Large intestine (tissue), 3 donors: ENCODE measurements around the gene XRCC2. TPM values are rescaled to one million over a fixed set of nuclear protein-coding genes. Genes with fewer than 3 reads are reported as not detected.
A peak's percentile ranks its signal among the peaks of the same experiment; 100 is the strongest.
"Not testable (repeated sequence)": the region's sequence is repeated elsewhere in the genome, so short reads cannot be mapped to it uniquely, and the experiment has no call there.

Source experiments
- DNase-seq, 2 donors: peaks; one replicate each; pipeline versions ENCODE4 v3.0.0 to v3.0.0-alpha.2; 2013
- H3K27ac ChIP-seq: one replicate; pipeline ENCODE4 v1.5.1; 2013; ENCODE audit warnings: low read length
- H3K27me3 ChIP-seq: 2 replicates; pipeline ENCODE4 v1.6.1; 2013; ENCODE audit warnings: low read length; ENCODE audit not compliant: control insufficient read depth, insufficient read depth
- H3K36me3 ChIP-seq: 2 replicates; pipeline ENCODE4 v1.6.1; 2013; ENCODE audit warnings: low read length; ENCODE audit not compliant: control insufficient read depth, insufficient read depth
- H3K4me1 ChIP-seq: one replicate; pipeline ENCODE4 v1.6.1; 2013; ENCODE audit warnings: low read length; ENCODE audit not compliant: control insufficient read depth, insufficient read depth
- H3K4me3 ChIP-seq: one replicate; pipeline ENCODE4 v1.5.1; 2013; ENCODE audit warnings: low read length
- H3K9me3 ChIP-seq: one replicate; pipeline ENCODE4 v1.6.1; 2013; ENCODE audit warnings: mild to moderate bottlenecking, low read depth, low read length, moderate library complexity; ENCODE audit not compliant: control insufficient read depth
- WGBS: methylation state at CpG from one replicate; pipeline ENCODE4 v1.1.5; 2013; ENCODE audit warnings: low lambda C conversion rate; ENCODE audit not compliant: insufficient coverage; 5-methylcytosine and 5-hydroxymethylcytosine counted together
- polyA plus RNA-seq: library from polyadenylated mRNA; unstranded; fragments of 120-200 nt; gene quantifications from one replicate; pipeline ENCODE4 v1.2.1, GENCODE V29; 2013

Gene XRCC2
- polyA plus RNA-seq, 1 donor: 6.0 TPM

- Histone ChIP-seq H3K27ac (peak overlapping the region; percentile 79), H3K27me3 (no peaks in the 10 kb centered on the region), H3K9me3 (no peaks in the 10 kb centered on the region), H3K4me3 (no peak overlapping the region), H3K36me3 (no peaks in the 10 kb centered on the region), H3K4me1 (peaks cover 11% of the 10 kb centered on the region)
- no CpG with 5 or more reads among the region's 4 CpGs for WGBS
- peak; percentile 72 to 88 for DNase-seq
These were observed 11.3 kb downstream of the XRCC2 start for GRCh38 chr7:152664636-152665035.

- peak; percentile 66 to 83 for DNase-seq
- H3K9me3 ChIP-seq: no peaks in the 10 kb centered on the region
- peak overlapping the region; percentile 79 for H3K27ac ChIP-seq
- peaks cover 11% of the 10 kb centered on the region for H3K4me1 ChIP-seq
- no CpG with 5 or more reads among the region's 2 CpGs for WGBS
- no peak overlapping the region for H3K4me3 ChIP-seq
- H3K36me3 ChIP-seq: no peaks in the 10 kb centered on the region
- H3K27me3 ChIP-seq: no peaks in the 10 kb centered on the region
These were observed 12.0 kb downstream of the XRCC2 start for GRCh38 chr7:152663931-152664330.

GRCh38 chr7:152663148-152663740 lies 12.7 kb downstream of the XRCC2 start:
- no peaks in the 10 kb centered on the region for H3K36me3 ChIP-seq
- 100% methylated on average over 1 of the region's 11 CpGs for WGBS
- no peaks in the 10 kb centered on the region for H3K9me3 ChIP-seq
- no peaks in the 10 kb centered on the region for H3K27me3 ChIP-seq
- peak overlapping the region; percentile 79 for H3K27ac ChIP-seq
- DNase-seq: no peak
- H3K4me3 ChIP-seq: no peak overlapping the region
- H3K4me1 ChIP-seq: peaks cover 11% of the 10 kb centered on the region

- no peak overlapping the region for H3K4me3 ChIP-seq
- no peaks in the 10 kb centered on the region for H3K36me3 ChIP-seq
- no peak overlapping the region for H3K27ac ChIP-seq
- H3K9me3 ChIP-seq: no peaks in the 10 kb centered on the region
- H3K27me3 ChIP-seq: no peaks in the 10 kb centered on the region
- H3K4me1 ChIP-seq: peaks cover 11% of the 10 kb centered on the region
- DNase-seq: peak in 1 of 2 donors; percentile 25
- no CpG with 5 or more reads among the region's 1 CpG for WGBS
These were observed 14.5 kb downstream of the XRCC2 start for GRCh38 chr7:152661479-152661878.

- Histone ChIP-seq H3K4me3 (no peak overlapping the region), H3K27me3 (no peaks in the 10 kb centered on the region), H3K36me3 (no peaks in the 10 kb centered on the region), H3K9me3 (no peaks in the 10 kb centered on the region), H3K27ac (no peak overlapping the region), H3K4me1 (peaks cover 10% of the 10 kb centered on the region)
- WGBS: no CpG with 5 or more reads among the region's 7 CpGs
- no peak for DNase-seq
These were observed 15.9 kb downstream of the XRCC2 start for GRCh38 chr7:152660021-152660420.

- Histone ChIP-seq H3K4me3 (no peak overlapping the region), H3K9me3 (no peaks in the 10 kb centered on the region), H3K27ac (no peak overlapping the region), H3K4me1 (no peaks in the 10 kb centered on the region), H3K36me3 (no peaks in the 10 kb centered on the region), H3K27me3 (no peaks in the 10 kb centered on the region)
- 100% methylated on average over 2 of the region's 4 CpGs for WGBS
- DNase-seq: no peak
These were observed 21.0 kb downstream of the XRCC2 start for GRCh38 chr7:152654971-152655370.

- Histone ChIP-seq H3K27ac (no peak overlapping the region), H3K9me3 (no peaks in the 10 kb centered on the region), H3K4me1 (no peaks in the 10 kb centered on the region), H3K4me3 (no peak overlapping the region), H3K36me3 (no peaks in the 10 kb centered on the region), H3K27me3 (no peaks in the 10 kb centered on the region)
- no peak for DNase-seq
- WGBS: 80% methylated on average over 1 of the region's 2 CpGs
These were observed 26.7 kb downstream of the XRCC2 start for GRCh38 chr7:152649220-152649619.

GRCh38 chr7:152647009-152647408 lies 28.9 kb downstream of the XRCC2 start:
- H3K4me3 ChIP-seq: no peak overlapping the region
- 100% methylated on average over 1 of the region's 3 CpGs for WGBS
- H3K27me3 ChIP-seq: no peaks in the 10 kb centered on the region
- H3K36me3 ChIP-seq: no peaks in the 10 kb centered on the region
- H3K4me1 ChIP-seq: no peaks in the 10 kb centered on the region
- DNase-seq: no peak
- no peak overlapping the region for H3K27ac ChIP-seq
- no peaks in the 10 kb centered on the region for H3K9me3 ChIP-seq

GRCh38 chr7:152646579-152646978 lies 29.4 kb downstream of the XRCC2 start:
- H3K4me3 ChIP-seq, H3K27ac ChIP-seq, H3K9me3 ChIP-seq, H3K4me1 ChIP-seq, H3K27me3 ChIP-seq, DNase-seq, H3K36me3 ChIP-seq: not testable (repeated sequence)
- WGBS: 100% methylated on average over 1 of the region's 11 CpGs

- H3K4me3 ChIP-seq: no peak overlapping the region
- no peaks in the 10 kb centered on the region for H3K36me3 ChIP-seq
- H3K27ac ChIP-seq: no peak overlapping the region
- no peaks in the 10 kb centered on the region for H3K27me3 ChIP-seq
- WGBS: 80% methylated on average over 3 of the region's 9 CpGs
- H3K9me3 ChIP-seq: no peaks in the 10 kb centered on the region
- DNase-seq: peak; percentile 6 to 7
- no peaks in the 10 kb centered on the region for H3K4me1 ChIP-seq
These were observed 31.9 kb downstream of the XRCC2 start for GRCh38 chr7:152643979-152644559.

GRCh38 chr7:152641384-152641783 lies 34.6 kb downstream of the XRCC2 start:
- Histone ChIP-seq H3K9me3 (no peaks in the 10 kb centered on the region), H3K27ac (no peak overlapping the region), H3K36me3 (no peaks in the 10 kb centered on the region), H3K27me3 (no peaks in the 10 kb centered on the region), H3K4me1 (no peaks in the 10 kb centered on the region), H3K4me3 (no peak overlapping the region)
- 100% methylated on average over 1 of the region's 6 CpGs for WGBS
- no peak for DNase-seq
